HG03135 (cell line): ENCODE data around the gene PSMB8.

Experiments used
- ATAC-seq: cut with Tn5 transposase; IDR thresholded peaks from one replicate; pipeline ENCODE4 v1.9.1; 2021; ENCODE audit warnings: mild to moderate bottlenecking, moderate library complexity; ENCODE audit not compliant: unreplicated experiment

Gene PSMB8

GRCh38 chr6:32857156-32857891 is 13.5 kb upstream of the PSMB8 start:
- ATAC-seq: no peak

- ATAC-seq: no peak
Observed at GRCh38 chr6:32855467-32856174, 11.8 kb upstream of the PSMB8 start.

GRCh38 chr6:32854376-32855178 is 10.7 kb upstream of the PSMB8 start:
- peak; percentile 26 for ATAC-seq

GRCh38 chr6:32853541-32854375 is 9.9 kb upstream of the PSMB8 start, which contains the start of the genes PSMB9 and TAP1:
PSMB9 (plus strand) TSS chr6:32854192; CDS start chr6:32854230, 38 bp downstream.
TAP1 (minus strand) TSS chr6:32853704; CDS start chr6:32853636, 68 bp downstream.
- peak; percentile 83 for ATAC-seq

- ATAC-seq: peak; percentile 20
Observed at GRCh38 chr6:32852844-32853540, 9.1 kb upstream of the PSMB8 start.

GRCh38 chr6:32852018-32852843 is 8.4 kb upstream of the PSMB8 start:
- ATAC-seq: no peak

- no peak for ATAC-seq
Observed at GRCh38 chr6:32851025-32851424, 7.2 kb upstream of the PSMB8 start.

- no peak for ATAC-seq
Observed at GRCh38 chr6:32849126-32849525, 5.3 kb upstream of the PSMB8 start.

GRCh38 chr6:32847795-32848194 is 3.9 kb upstream of the PSMB8 start:
- ATAC-seq: no peak

- ATAC-seq: no peak
Observed at GRCh38 chr6:32847004-32847403, 3.2 kb upstream of the PSMB8 start.

- no peak for ATAC-seq
Observed at GRCh38 chr6:32845384-32845884, 1.6 kb upstream of the PSMB8 start.

GRCh38 chr6:32844839-32845383 is 1.1 kb upstream of the PSMB8 start:
- no peak for ATAC-seq

- ATAC-seq: no peak
Observed at GRCh38 chr6:32843331-32843978, 392 bp downstream of the PSMB8 start.

GRCh38 chr6:32842690-32843089 is 1.2 kb downstream of the PSMB8 start:
- no peak for ATAC-seq

GRCh38 chr6:32842021-32842650 is 1.7 kb downstream of the PSMB8 start:
- ATAC-seq: no peak

- no peak for ATAC-seq
Observed at GRCh38 chr6:32840604-32841246, 3.1 kb downstream of the PSMB8 start.

- ATAC-seq: no peak
Observed at GRCh38 chr6:32839356-32839755, 4.5 kb downstream of the PSMB8 start.
